ENCODE data around the gene HDAC10. TPM values are rescaled to one million over a fixed set of nuclear protein-coding genes. Genes with fewer than 3 reads are reported as not detected.
A peak's percentile ranks its signal among the peaks of the same experiment; 100 is the strongest.

The HDAC10 gene
- total and polyA plus RNA-seq, 3 donors from 2014 or later: 13.5 to 33.1 (median 32.1) TPM

DNA sequence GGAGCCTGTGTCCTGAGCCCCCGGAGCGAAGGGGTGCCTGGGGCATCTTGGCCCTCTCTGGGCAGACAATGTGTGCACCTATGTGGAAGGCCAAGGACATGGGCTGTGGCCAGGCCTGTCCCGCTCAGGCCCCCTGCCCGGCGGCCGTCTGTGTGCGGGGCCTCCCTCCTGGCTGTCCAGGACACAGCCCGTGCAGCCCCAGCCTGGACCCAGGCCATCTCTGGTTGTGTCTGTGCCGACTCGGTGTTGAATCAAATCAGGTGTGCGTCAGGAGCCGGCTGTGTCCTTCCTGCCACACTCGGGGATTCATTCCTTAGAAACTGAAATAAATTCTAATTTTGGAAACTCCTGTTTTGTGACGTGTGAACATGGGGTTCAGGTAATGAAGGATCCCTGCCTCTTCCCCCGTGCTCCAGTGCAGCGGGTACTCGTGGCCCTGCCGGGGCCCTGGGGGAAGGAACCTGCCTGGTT, 51.8 kb downstream of the HDAC10 start:
- Histone ChIP-seq H3K4me3 (no peak overlapping the region), H3K4me1 (peaks cover 19% of the 10 kb centered on the region), H3K9me3 (no peaks in the 10 kb centered on the region), H3K27me3 (no peaks in the 10 kb centered on the region), H3K36me3 (ENCODE audit: low read depth, missing control alignments) (no peaks in the 10 kb centered on the region), H3K27ac (peak overlapping the region in 1 of 2 donors; percentile 90)
- no peak for TF ChIP-seq POLR2A (IDR thresholded peaks at IDR 0.05)
- TF ChIP-seq, protein P1, sequence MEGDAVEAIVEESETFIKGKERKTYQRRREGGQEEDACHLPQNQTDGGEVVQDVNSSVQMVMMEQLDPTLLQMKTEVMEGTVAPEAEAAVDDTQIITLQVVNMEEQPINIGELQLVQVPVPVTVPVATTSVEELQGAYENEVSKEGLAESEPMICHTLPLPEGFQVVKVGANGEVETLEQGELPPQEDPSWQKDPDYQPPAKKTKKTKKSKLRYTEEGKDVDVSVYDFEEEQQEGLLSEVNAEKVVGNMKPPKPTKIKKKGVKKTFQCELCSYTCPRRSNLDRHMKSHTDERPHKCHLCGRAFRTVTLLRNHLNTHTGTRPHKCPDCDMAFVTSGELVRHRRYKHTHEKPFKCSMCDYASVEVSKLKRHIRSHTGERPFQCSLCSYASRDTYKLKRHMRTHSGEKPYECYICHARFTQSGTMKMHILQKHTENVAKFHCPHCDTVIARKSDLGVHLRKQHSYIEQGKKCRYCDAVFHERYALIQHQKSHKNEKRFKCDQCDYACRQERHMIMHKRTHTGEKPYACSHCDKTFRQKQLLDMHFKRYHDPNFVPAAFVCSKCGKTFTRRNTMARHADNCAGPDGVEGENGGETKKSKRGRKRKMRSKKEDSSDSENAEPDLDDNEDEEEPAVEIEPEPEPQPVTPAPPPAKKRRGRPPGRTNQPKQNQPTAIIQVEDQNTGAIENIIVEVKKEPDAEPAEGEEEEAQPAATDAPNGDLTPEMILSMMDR (IDR thresholded peaks at IDR 0.05): no peak
- intact Hi-C loops (cut with DNase I; ENCODE audit: low total_unique reads): no loop called here
- 57 to 58% methylated on average over 13 to 18 of the region's 18 CpGs for WGBS, 2 donors
- DNase-seq: no peak

DNA sequence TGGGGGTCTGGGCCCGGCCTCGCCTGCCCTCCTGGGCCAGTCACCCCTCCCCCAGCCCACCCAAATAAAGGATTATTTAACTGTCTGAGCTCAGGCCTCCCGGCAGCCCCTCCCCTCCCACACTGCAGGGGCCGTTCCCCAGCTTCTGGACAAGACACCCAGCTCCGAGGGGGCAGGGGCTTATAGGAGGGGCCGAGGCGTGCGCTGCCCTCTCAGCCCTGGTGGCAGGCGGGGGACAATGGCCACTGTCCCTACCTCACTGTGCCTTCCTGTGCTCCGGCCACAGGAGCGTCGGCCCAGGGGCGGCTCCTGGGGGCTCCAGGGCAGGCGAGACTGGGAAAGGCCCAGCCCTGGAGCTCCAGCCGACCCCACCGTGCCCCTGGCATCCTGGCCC, 52.4 kb downstream of the HDAC10 start:
- intact Hi-C loops (cut with DNase I; ENCODE audit: low total_unique reads): no loop called here
- H3K27ac ChIP-seq: no peak overlapping the region
- H3K4me1 ChIP-seq: peaks cover 19% of the 10 kb centered on the region
- WGBS, 2 donors: 87 to 90% methylated on average over 6 to 16 of the region's 16 CpGs
- no peak overlapping the region for H3K4me3 ChIP-seq
- no peaks in the 10 kb centered on the region for H3K9me3 ChIP-seq
- H3K27me3 ChIP-seq: no peaks in the 10 kb centered on the region
- no peak for DNase-seq
- H3K36me3 ChIP-seq (ENCODE audit: low read depth, missing control alignments): no peaks in the 10 kb centered on the region
- TF ChIP-seq, protein P1 (IDR thresholded peaks at IDR 0.05): no peak
- no peak for TF ChIP-seq POLR2A (IDR thresholded peaks at IDR 0.05)

DNA sequence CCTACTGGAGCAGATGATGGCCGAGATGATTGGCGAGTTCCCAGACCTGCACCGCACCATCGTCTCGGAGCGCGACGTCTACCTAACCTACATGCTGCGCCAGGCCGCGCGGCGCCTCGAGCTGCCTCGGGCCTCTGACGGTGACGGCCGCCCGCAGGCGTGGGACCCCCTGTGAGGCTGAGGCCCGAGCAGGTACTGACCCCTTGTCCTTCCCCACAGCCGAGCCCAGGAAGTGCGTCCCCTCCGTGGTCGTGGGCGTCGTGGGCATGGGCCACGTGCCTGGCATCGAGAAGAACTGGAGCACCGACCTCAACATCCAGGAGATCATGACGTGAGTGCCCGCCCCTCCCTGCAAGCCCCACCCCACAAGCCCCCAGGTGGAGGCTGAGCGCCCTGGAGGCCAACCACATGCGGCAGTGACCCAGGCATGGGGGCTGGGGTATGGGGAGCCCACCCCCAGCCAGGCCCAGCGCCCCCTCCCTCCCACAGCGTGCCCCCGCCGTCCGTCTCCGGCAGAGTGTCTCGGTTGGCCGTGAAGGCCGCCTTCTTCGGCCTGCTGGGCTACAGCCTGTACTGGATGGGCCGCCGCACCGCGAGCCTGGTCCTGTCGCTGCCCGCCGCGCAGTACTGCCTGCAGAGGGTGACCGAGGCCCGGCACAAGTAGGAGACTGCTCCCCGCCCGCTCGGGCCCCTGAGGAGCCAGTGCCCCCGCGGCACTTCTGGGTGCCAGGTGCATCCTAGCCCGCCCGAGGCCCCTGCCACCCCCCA, 53.0 kb downstream of the HDAC10 start:
- Histone ChIP-seq H3K4me1 (peaks cover 19% of the 10 kb centered on the region), H3K9me3 (no peaks in the 10 kb centered on the region), H3K4me3 (no peak overlapping the region), H3K27ac (no peak overlapping the region), H3K36me3 (ENCODE audit: low read depth, missing control alignments) (no peaks in the 10 kb centered on the region), H3K27me3 (no peaks in the 10 kb centered on the region)
- intact Hi-C loops (cut with DNase I; ENCODE audit: low total_unique reads): no loop called here
- TF ChIP-seq POLR2A (IDR thresholded peaks at IDR 0.05): no peak
- TF ChIP-seq, protein P1 (IDR thresholded peaks at IDR 0.05): no peak
- 90 to 91% methylated on average over 15 to 54 of the region's 61 CpGs for WGBS, 2 donors
- no peak for DNase-seq

DNA sequence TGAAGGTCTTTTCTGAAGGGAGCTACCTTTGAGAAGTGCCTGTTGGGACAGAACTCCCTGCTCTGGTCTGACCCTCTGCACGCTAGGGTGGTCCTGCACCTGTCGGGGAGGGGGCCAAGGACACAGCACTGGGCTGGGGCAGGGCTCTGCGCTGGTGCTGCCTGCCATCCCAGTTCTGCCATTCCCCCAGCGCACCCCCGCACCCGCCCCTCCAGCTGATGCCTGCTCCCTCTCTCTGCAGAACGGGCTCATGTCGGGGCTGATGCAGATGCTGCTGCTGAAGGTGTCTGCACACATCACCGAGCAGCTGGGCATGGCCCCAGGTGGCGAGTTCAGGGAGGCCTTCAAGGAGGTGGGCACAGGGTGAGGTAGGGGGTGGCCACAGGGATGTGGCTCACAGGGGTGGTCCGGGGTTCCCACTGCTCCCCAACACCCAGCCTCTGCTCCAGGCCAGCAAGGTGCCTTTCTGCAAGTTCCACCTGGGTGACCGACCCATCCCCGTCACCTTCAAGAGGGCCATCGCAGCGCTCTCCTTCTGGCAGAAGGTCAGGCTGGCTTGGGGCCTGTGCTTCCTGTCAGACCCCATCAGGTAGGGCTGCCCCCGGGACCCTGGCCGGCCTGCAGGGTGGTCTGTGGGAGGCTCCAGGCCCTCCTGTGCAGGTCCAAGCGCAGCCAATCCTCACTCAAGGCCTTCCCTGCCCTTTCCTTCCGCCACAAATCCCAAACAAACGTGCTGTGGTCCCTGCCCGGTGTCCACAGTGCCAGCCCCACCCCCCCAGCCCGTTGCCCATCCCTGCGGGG, 53.9 kb downstream of the HDAC10 start:
- no peak overlapping the region for H3K4me3 ChIP-seq
- H3K4me1 ChIP-seq: peaks cover 12% of the 10 kb centered on the region
- no peak for TF ChIP-seq POLR2A (IDR thresholded peaks at IDR 0.05)
- TF ChIP-seq, protein P1 (IDR thresholded peaks at IDR 0.05): no peak
- H3K27ac ChIP-seq: no peak overlapping the region
- DNase-seq: no peak
- no peaks in the 10 kb centered on the region for H3K9me3 ChIP-seq
- H3K36me3 ChIP-seq (ENCODE audit: low read depth, missing control alignments): no peaks in the 10 kb centered on the region
- intact Hi-C loops (cut with DNase I; ENCODE audit: low total_unique reads): no loop called here
- WGBS, 2 donors: 89 to 90% methylated on average over 5 to 23 of the region's 23 CpGs
- H3K27me3 ChIP-seq: no peaks in the 10 kb centered on the region
